ENCODE results near the gene SNN. TPM values are rescaled to one million over a fixed set of nuclear protein-coding genes. Genes with fewer than 3 reads are reported as not detected.
A peak's percentile ranks its signal among the peaks of the same experiment; 100 is the strongest.

SNN gene
- total RNA-seq, 4 donors from 2014 or later, result 22.5 to 94.5 (median 78.1) TPM

- DNase-seq, result no peak
- TF ChIP-seq CTCF (IDR thresholded peaks at IDR 0.05 in 4 of 5, conservative IDR thresholded peaks at IDR 0.05 in 1 of 5), result no peak
- no peak for TF ChIP-seq POLR2A (IDR thresholded peaks at IDR 0.05)
- peaks cover 6 to 7% of the 10 kb centered on the region in 2 donors for H3K4me1 ChIP-seq
- H3K27ac ChIP-seq, result peak overlapping the region; percentile 7 to 57 (median 16)
- H3K27me3 ChIP-seq, result no peaks in the 10 kb centered on the region
- no peak for ATAC-seq
- in situ Hi-C loops (cut with MboI; ENCODE audit: low sequenced_read_pairs in 4 of 4), result loop anchor here in 2 of 4 donors (5.0 to 25.0 kb wide), 2 partner anchors 325 to 760 kb away; no protein-coding TSS in a partner anchor
- no peaks in the 10 kb centered on the region for H3K9me3 ChIP-seq
- intact Hi-C loops (cut with DNase I; ENCODE audit: low total_unique reads), result no loop called here
- peaks cover 0 to 60% of the 10 kb centered on the region in 2 donors for H3K36me3 ChIP-seq
- H3K4me3 ChIP-seq, result no peak overlapping the region
Observed at GRCh38 chr16:11721781-11722467, 53.7 kb downstream of the SNN start.

- Histone ChIP-seq H3K9me3 (no peaks in the 10 kb centered on the region), H3K4me1 (peaks cover 6 to 7% of the 10 kb centered on the region in 2 donors), H3K4me3 (no peak overlapping the region), H3K27ac (peak overlapping the region; percentile 7 to 57 (median 16)), H3K36me3 (peaks cover 0 to 60% of the 10 kb centered on the region in 2 donors), H3K27me3 (no peaks in the 10 kb centered on the region)
- DNase-seq, result no peak
- no peak for ATAC-seq
- intact Hi-C loops (cut with DNase I; ENCODE audit: low total_unique reads), result no loop called here
- TF ChIP-seq POLR2A (IDR thresholded peaks at IDR 0.05) (no peak), CTCF (IDR thresholded peaks at IDR 0.05 in 4 of 5, conservative IDR thresholded peaks at IDR 0.05 in 1 of 5) (no peak)
- in situ Hi-C loops (cut with MboI; ENCODE audit: low sequenced_read_pairs in 4 of 4), result loop anchor here in 2 of 4 donors (5.0 to 25.0 kb wide), 2 partner anchors 325 to 760 kb away; no protein-coding TSS in a partner anchor
Observed at GRCh38 chr16:11722468-11722808, 54.2 kb downstream of the SNN start.

DNA sequence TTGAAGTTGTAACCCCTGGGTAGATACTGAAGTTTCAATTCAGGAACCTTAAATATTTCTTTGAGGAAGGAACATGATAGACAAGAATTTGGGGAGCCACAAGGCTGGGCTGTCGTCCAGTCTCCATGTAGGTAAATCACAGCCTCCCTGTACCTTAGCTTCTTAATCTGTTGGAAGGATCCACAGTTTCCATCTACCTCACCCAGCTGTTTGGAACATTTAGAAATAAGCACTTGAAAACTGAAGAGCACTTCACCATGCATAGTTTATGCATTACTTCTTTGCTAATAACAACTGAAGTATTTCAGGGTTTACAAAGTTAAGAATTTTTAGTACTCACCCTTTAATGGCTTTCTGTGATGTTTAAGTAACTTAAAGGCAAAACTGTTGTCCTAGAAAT, 57.2 kb downstream of the SNN start:
- peaks cover 0 to 63% of the 10 kb centered on the region in 2 donors for H3K36me3 ChIP-seq
- H3K9me3 ChIP-seq, result no peaks in the 10 kb centered on the region
- peak overlapping the region in 3 of 4 donors; percentile 29 to 65 (median 60) for H3K27ac ChIP-seq
- H3K4me3 ChIP-seq, result no peak overlapping the region
- intact Hi-C loops (cut with DNase I; ENCODE audit: low total_unique reads), result no loop called here
- TF ChIP-seq POLR2A (IDR thresholded peaks at IDR 0.05), result no peak
- no peak for TF ChIP-seq CTCF (IDR thresholded peaks at IDR 0.05 in 4 of 5, conservative IDR thresholded peaks at IDR 0.05 in 1 of 5)
- ATAC-seq (no peak), DNase-seq (no peak)
- in situ Hi-C loops (cut with MboI; ENCODE audit: low sequenced_read_pairs in 4 of 4), result no loop called here
- no peaks in the 10 kb centered on the region for H3K27me3 ChIP-seq
- H3K4me1 ChIP-seq, result peaks cover 0 to 16% of the 10 kb centered on the region in 2 donors

GRCh38 chr16:11726008-11726407, 57.8 kb downstream of the SNN start:
- intact Hi-C loops (cut with DNase I; ENCODE audit: low total_unique reads) (no loop called here), in situ Hi-C loops (cut with MboI; ENCODE audit: low sequenced_read_pairs in 4 of 4) (no loop called here)
- peaks cover 0 to 16% of the 10 kb centered on the region in 2 donors for H3K4me1 ChIP-seq
- no peaks in the 10 kb centered on the region for H3K27me3 ChIP-seq
- peak overlapping the region in 3 of 4 donors; percentile 29 to 65 (median 60) for H3K27ac ChIP-seq
- no peak overlapping the region for H3K4me3 ChIP-seq
- H3K36me3 ChIP-seq, result peaks cover 0 to 63% of the 10 kb centered on the region in 2 donors
- no peak for ATAC-seq
- no peak for DNase-seq
- H3K9me3 ChIP-seq, result no peaks in the 10 kb centered on the region
- TF ChIP-seq CTCF (IDR thresholded peaks at IDR 0.05 in 4 of 5, conservative IDR thresholded peaks at IDR 0.05 in 1 of 5) (no peak), POLR2A (IDR thresholded peaks at IDR 0.05) (no peak)
